ENCODE results near the gene PDSS2.

Gene PDSS2

DNA sequence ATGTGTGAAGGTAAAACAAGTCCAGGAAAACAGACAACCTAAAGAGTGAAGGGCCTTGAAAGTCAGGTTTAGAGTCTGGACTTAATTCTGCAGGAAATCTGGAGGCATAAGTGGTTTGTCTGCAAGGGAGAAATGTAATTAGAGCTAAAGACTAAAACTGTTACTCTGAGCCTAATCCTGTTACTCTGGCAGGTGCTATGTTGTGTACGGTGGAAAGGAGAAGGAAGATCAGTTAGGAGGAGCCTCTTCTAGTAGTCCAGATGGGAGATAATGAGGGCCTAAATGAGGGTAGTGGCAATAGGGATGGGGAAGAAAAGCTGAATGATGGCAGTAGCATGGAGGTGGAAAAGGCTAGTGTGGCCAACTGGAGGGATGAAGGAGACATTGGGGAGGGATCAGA, 118.5 kb downstream of the PDSS2 start:
- Histone ChIP-seq H3K27ac (no peak overlapping the region), H3K4me1 (ENCODE audit: low read depth, poor library complexity, severe bottlenecking) (no peaks in the 10 kb centered on the region), H3K36me3 (ENCODE audit: insufficient read depth) (no peaks in the 10 kb centered on the region), H2AFZ (ENCODE audit: low read depth) (no peak overlapping the region), H4K20me1 (ENCODE audit: insufficient read depth) (no peaks in the 10 kb centered on the region), H3K9ac (no peak overlapping the region), H3K27me3 (ENCODE audit: insufficient read depth, low read depth) (no peaks in the 10 kb centered on the region), H3K4me3 (IDR thresholded peaks at IDR 0.05; ENCODE audit: insufficient read depth, low read depth, low read length) (no peak overlapping the region), H3K4me2 (no peak overlapping the region), H3K79me2 (ENCODE audit: insufficient read depth, low read depth) (no peaks in the 10 kb centered on the region)
- no peak for TF ChIP-seq CTCF (conservative IDR thresholded peaks at IDR 0.05; ENCODE audit: low read depth, low read length)

DNA sequence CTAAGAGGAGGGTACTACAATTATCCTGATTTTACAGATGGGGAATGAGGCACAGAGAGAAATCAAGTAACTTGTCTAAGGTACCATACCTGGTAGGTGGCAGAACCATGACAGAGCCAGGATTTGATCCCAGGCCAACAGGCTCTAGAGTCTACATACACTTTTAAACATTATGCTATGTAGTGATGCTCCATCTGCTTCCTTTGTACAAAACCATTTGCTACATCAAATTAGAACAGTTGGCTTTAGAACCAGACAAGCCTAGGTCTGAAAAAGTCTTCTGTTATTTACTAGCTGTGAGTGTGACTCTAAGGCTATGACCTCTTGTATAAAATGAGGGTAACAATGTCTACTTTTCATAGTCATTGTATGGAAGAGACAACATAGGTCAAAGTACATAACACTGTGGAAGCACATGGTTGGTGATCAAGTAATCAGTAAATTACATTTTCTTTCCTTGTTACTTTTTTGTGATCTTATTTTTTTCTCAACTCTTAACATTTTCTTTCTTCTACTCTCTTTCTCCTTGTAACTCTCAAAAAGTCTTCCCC, 122.1 kb downstream of the PDSS2 start:
- TF ChIP-seq CTCF (conservative IDR thresholded peaks at IDR 0.05; ENCODE audit: low read depth, low read length) = no peak
- H3K79me2 ChIP-seq (ENCODE audit: insufficient read depth, low read depth) = no peaks in the 10 kb centered on the region
- H3K9ac ChIP-seq = no peak overlapping the region
- H3K36me3 ChIP-seq (ENCODE audit: insufficient read depth) = no peaks in the 10 kb centered on the region
- H3K4me1 ChIP-seq (ENCODE audit: low read depth, poor library complexity, severe bottlenecking) = no peaks in the 10 kb centered on the region
- H3K27ac ChIP-seq = no peak overlapping the region
- H3K4me2 ChIP-seq = no peak overlapping the region
- no peak overlapping the region for H2AFZ ChIP-seq (ENCODE audit: low read depth)
- H4K20me1 ChIP-seq (ENCODE audit: insufficient read depth) = no peaks in the 10 kb centered on the region
- H3K4me3 ChIP-seq (IDR thresholded peaks at IDR 0.05; ENCODE audit: insufficient read depth, low read depth, low read length) = no peak overlapping the region
- H3K27me3 ChIP-seq (ENCODE audit: insufficient read depth, low read depth) = no peaks in the 10 kb centered on the region

GRCh38 chr6:107334026-107334425, 125.3 kb downstream of the PDSS2 start:
- Histone ChIP-seq H3K79me2 (ENCODE audit: insufficient read depth, low read depth) (no peaks in the 10 kb centered on the region), H3K36me3 (ENCODE audit: insufficient read depth) (no peaks in the 10 kb centered on the region), H2AFZ (ENCODE audit: low read depth) (no peak overlapping the region), H3K4me1 (ENCODE audit: low read depth, poor library complexity, severe bottlenecking) (peaks cover 16% of the 10 kb centered on the region), H3K27ac (no peak overlapping the region), H3K4me2 (no peak overlapping the region), H3K4me3 (IDR thresholded peaks at IDR 0.05; ENCODE audit: insufficient read depth, low read depth, low read length) (no peak overlapping the region), H3K27me3 (ENCODE audit: insufficient read depth, low read depth) (no peaks in the 10 kb centered on the region), H3K9ac (no peak overlapping the region), H4K20me1 (ENCODE audit: insufficient read depth) (no peaks in the 10 kb centered on the region)
- TF ChIP-seq CTCF (conservative IDR thresholded peaks at IDR 0.05; ENCODE audit: low read depth, low read length) = no peak

DNA sequence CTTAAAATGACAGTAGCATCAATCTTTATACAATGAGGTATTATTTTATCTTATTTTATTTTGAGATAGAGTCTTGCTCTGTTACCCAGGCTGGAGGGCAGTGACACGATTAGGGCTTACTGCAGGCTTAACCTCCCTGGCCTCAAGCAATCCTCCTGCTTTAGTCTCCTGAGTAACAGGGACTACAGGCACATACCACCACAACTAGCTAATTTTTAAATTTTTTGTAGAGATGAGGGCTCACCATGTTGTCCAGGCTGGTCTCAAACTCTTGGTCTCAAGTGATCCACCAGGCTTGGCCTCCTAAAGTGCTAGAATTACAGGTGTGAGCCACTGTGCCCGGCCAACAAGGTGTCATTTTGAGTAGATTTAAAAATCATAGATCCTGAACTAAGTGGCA, 125.9 kb downstream of the PDSS2 start:
- H3K36me3 ChIP-seq (ENCODE audit: insufficient read depth) = no peaks in the 10 kb centered on the region
- no peak overlapping the region for H3K4me2 ChIP-seq
- no peaks in the 10 kb centered on the region for H3K79me2 ChIP-seq (ENCODE audit: insufficient read depth, low read depth)
- no peaks in the 10 kb centered on the region for H3K27me3 ChIP-seq (ENCODE audit: insufficient read depth, low read depth)
- no peak overlapping the region for H3K4me3 ChIP-seq (IDR thresholded peaks at IDR 0.05; ENCODE audit: insufficient read depth, low read depth, low read length)
- H2AFZ ChIP-seq (ENCODE audit: low read depth) = no peak overlapping the region
- H3K9ac ChIP-seq = no peak overlapping the region
- H3K27ac ChIP-seq = no peak overlapping the region
- peaks cover 16% of the 10 kb centered on the region for H3K4me1 ChIP-seq (ENCODE audit: low read depth, poor library complexity, severe bottlenecking)
- H4K20me1 ChIP-seq (ENCODE audit: insufficient read depth) = no peaks in the 10 kb centered on the region
- TF ChIP-seq CTCF (conservative IDR thresholded peaks at IDR 0.05; ENCODE audit: low read depth, low read length) = no peak
